Activated T-cell treated with anti-CD3 and anti-CD28 coated beads for 48 hours (primary cell): Measurements from ENCODE around the gene CH25H.

ENCODE experiments used
- DNase-seq: peaks from one replicate; pipeline ENCODE4 v3.0.0-alpha.2; 2020; ENCODE audit warnings: low read depth

The CH25H gene

GRCh38 chr10:89228962-89229361, 21.8 kb upstream of the CH25H start:
- DNase-seq: no peak

DNA sequence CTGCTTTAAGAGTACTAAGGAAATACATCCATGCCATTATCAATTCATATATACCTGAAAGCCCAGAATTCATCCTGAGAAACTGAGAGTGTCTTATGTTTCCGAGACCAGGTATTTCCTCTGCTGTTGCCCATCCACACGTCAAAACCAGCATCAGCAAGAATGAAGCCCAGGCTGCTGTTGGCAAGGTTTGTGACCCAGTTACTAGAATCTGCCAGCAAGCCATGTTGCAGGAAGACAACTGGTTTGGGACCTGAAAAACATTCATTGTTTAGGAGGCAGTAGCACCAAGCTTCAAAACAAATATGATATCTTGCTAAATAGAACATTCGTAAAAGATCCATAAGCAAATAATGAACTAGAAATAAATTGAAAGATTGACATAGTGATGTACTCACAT, 21.0 kb upstream of the CH25H start:
- no peak for DNase-seq

DNA sequence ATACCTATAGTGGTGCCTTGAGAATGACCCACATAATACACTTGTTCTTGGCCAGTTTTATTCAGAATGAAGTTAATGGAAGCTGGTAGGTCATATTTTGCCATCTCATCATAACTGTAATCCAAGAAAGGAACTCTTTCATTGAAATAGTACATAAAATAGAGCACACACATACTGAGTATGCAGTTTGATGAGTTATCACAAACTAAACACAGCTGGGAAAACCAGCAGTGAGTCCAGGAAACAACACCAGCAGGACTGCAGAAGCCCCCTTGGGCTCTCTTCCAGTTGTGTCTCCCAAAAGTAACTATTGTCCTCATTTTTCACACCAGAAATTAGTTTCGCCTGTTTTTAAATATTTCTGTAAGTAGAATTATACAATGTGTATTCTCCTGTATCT, 19.8 kb upstream of the CH25H start:
- no peak for DNase-seq

DNA sequence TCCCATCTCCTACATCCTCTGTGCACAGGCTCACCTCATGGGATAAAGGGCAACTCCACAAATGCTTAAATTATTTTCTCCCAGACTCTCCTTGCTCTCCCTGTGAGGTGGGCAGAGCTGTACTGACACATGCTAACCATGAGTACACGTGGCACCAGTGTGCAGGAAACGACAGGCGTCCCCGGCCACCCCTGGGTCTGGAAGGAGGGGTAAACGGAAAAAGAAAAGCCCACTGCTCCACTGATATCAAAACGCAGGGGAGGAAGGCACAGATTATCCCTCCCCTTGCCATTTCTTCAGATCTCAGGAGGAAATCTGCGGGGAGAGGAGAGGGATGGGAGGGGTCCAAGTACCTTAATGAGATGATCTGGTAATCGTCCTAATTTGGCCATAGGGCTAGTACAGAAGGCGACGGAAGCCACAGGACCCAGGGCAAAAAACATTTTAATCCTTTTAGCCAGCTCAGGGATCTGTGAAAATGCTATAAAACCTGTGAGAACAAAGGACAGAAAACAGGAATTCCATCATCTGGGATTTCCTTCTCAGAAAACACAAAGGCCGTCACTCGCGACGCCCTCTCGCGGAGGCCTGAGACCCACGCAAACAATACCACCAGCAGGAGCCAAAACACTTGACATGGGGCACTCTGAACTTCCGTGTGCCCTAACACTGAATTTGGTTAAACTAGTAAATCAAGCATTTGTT, 17.8 kb upstream of the CH25H start:
- no peak for DNase-seq

DNA sequence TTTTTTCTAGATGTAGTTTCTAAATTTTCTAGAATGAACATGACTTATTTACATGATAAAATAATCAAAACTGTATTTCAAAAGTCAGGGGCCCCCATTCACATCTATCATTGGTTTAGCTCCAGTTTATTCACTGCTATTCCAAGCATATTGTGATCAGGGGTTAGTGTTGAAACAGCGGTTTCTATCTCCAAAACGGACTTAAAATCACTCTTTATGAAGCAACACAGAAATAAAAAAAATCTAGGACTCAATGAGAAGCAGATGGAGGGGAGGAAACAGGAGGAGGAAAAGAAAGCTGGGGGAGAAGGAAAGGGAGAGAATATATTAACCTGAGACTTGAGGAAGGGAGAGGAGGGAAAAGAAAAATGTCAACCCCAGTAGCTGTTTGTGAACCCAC, 14.8 kb upstream of the CH25H start:
- no peak for DNase-seq

DNA sequence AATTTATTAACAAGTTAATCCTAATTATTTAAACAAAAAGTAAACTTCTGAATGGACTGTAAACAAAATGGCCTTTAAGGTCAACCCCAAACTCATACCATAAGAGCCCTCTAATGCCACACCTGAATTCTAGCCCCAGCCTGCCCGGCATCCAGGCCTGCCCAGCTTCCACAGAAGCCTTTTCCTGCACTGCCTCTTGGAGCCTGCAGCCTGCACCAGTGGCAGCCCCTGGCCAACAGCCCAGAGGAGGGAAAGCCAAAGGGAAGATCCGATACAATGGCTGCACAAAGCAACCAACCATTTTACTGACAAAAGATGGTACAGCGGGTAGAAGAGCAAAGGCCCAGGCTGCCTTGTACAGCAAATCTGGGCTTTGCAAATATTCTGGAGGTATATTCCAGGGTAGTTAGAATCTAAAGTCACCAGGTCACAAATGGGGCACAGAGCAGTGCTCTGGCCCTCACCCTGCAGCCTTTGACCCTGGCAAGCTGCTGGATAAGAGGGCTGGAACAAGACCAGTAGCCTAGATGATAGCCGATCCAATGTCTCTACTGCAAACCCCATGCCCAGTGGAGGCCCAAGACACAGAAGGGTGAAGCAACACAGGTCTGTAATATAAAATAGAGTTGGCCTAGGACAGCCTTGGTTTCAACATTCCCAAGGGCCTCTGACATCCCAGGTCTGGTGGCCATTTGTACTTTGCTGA, 12.5 kb upstream of the CH25H start:
- DNase-seq: no peak

GRCh38 chr10:89217057-89217990, 10.2 kb upstream of the CH25H start:
- peak; percentile 39 for DNase-seq

GRCh38 chr10:89216056-89216455, 8.9 kb upstream of the CH25H start:
- no peak for DNase-seq

- no peak for DNase-seq
These were observed 8.4 kb upstream of the CH25H start for GRCh38 chr10:89215511-89215910.

- no peak for DNase-seq
These were observed 7.5 kb upstream of the CH25H start for GRCh38 chr10:89214566-89215165.

- no peak for DNase-seq
These were observed 6.2 kb upstream of the CH25H start for GRCh38 chr10:89213191-89213808.

DNA sequence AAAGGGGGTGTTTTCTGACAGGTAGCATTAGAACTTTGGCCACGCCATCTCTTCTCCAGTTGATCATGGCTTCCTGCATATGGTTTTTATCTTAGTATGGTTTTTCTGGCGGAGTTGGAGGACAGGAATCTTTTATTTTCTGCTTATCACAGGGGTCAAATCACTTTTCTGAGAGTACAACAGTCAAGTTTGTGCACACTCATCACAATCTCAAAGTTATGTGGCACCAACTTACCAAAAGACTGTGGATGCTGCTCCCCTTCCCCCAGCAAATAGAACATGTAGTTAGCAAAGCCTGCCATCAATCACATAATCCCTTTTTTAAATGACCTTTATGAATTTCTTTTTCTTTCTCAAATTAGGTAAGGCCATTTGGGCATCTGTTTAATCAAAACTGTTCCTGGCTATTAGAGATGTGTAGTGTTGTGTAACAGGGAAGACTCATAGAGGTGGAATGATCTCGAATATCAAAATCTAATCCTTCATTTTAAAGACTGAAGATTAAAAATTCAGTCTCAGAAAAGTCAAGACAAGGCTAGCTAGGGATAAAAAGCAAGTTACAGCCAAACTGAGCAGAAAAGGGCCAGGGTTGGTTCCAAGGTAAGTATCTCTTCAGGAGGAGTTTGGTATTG, 3.8 kb upstream of the CH25H start:
- DNase-seq: no peak

DNA sequence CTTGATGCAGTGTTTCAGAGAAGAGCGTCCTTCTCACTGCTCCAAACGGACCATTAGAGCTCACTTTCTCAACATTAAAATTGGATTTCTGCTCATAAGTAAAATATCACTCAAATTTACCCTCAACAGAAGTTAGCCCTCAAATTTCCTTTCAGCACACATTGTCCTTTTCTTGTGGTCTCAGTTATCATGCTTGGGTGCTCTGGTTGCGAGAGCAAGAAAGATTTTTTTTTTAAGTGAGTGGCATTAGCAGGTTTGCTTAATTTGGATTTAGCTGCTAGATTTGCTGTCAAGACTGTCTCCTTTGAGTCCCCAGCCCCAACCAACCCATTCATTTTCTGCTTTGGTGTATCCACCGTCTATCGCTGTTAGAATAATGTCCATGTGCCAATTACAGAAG, 2.6 kb upstream of the CH25H start:
- no peak for DNase-seq

- no peak for DNase-seq
These were observed 859 bp upstream of the CH25H start for GRCh38 chr10:89207801-89208551.

DNA sequence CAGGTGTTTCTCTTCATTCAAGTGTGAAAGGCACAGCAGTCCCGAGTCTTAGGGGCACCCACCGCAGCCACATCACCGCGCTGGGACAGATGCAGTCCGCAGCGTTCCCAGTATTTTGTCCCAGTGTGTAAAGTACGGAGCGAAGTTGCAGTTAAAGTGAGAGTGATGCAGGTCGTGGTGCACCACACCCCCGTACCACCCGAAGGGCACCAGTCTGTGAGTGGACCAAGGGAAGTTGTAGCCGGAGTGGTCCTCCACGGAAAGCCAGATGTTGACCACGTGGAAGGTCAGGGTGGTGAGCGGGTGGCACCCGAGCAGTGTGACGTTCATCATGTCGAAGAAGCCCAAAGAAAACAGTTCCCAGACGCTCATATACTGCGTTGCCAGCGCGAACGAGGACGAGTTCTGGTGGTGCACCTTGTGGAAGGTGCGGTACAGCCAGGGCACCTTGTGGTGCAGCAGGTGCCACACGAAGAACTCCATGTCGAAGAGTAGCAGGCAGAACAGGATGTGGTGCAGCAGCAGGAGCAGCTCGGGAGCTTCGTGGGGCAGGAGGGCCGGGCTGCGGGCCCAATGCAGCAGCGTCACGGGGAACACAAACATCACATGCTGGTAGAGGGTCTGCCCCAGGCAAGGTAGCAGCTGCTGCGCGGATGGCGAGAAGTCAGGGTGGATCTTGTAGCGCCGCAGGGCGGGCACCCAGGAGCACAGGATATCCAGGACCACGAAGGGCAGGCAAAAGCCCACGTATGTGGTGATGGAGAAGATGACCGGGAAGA, 526 bp downstream of the CH25H start:
- DNase-seq: no peak

GRCh38 chr10:89204621-89205185, 2.4 kb downstream of the CH25H start:
- no peak for DNase-seq

- no peak for DNase-seq
These were observed 3.9 kb downstream of the CH25H start for GRCh38 chr10:89203237-89203636.

GRCh38 chr10:89202033-89202425, 5.1 kb downstream of the CH25H start:
- no peak for DNase-seq

GRCh38 chr10:89201345-89202032, 5.6 kb downstream of the CH25H start:
- no peak for DNase-seq
